Uterus (tissue), 4 donors: Measurements from ENCODE around the gene BBX. TPM values are rescaled to one million over a fixed set of nuclear protein-coding genes. Genes with fewer than 3 reads are reported as not detected.

Experiments
- DNase-seq, 2 donors: peaks; one replicate each; pipeline ENCODE4 v3.0.0-alpha.2; 2019 to 2020
- H3K27ac ChIP-seq, 2 donors: fragments of 200-600 bp; sonication (generic); 1 replicate in 1 of 2; 2 replicates in 1 of 2; pipeline ENCODE4 v1.5.1; 2016 to 2018
- H3K27me3 ChIP-seq, 2 donors: fragments of 200-600 bp; sonication (generic); one replicate each; pipeline ENCODE4 v1.5.1; 2018 to 2019; ENCODE audit warnings: control low read depth in 1 of 2
- H3K36me3 ChIP-seq, 2 donors: fragments of 200-600 bp; sonication (generic); one replicate each; pipeline ENCODE4 v1.5.1; 2019; ENCODE audit warnings: control low read depth in 1 of 2
- H3K4me1 ChIP-seq, 2 donors: fragments of 200-600 bp; sonication (generic); one replicate each; pipeline ENCODE4 v1.5.1; 2018 to 2019; ENCODE audit warnings: control low read depth in 1 of 2
- H3K4me3 ChIP-seq, 2 donors: fragments of 200-600 bp; sonication (generic); 1 replicate in 1 of 2; 2 replicates in 1 of 2; pipeline ENCODE4 v1.5.1; 2018 to 2019; ENCODE audit warnings: mild to moderate bottlenecking in 1 of 2
- H3K9me3 ChIP-seq, 2 donors: fragments of 200-600 bp; sonication (generic); one replicate each; pipeline ENCODE4 v1.5.1; 2019; ENCODE audit warnings: control low read depth in 1 of 2
- POLR2A ChIP-seq, 2 donors: fragments of 450-650 bp; IDR thresholded peaks; one replicate each; pipeline ENCODE4 v1.6.1; 2016; ENCODE audit warnings: antibody characterized with exemption in 2 of 2, mild to moderate bottlenecking in 1 of 2, moderate library complexity in 1 of 2
- intact Hi-C: fragments of 100-400 bp; cut with DNase I; formaldehyde crosslinking; loops from one replicate; pipeline ENCODE4 v1.15.1; 2023; ENCODE audit warnings: low total_unique reads
- total RNA-seq, 4 donors: library from RNA; depleted of rRNA in 3 of 4; stranded (reverse); fragments of >200 nt in 3 of 4; gene quantifications; one replicate each; pipeline versions ENCODE4 v1.1.0 to v1.2.4, GENCODE V29; 2014 to 2023
- TF ChIP-seq, protein P1 (sequence below), 4 experiments: fragments of 200-600 bp in 2 of 4; fragments of 450-650 bp in 2 of 4; sonication (generic) in 2 of 4; IDR thresholded peaks; one replicate each; pipeline ENCODE4 v1.5.1; 2016 to 2019; ENCODE audit warnings: antibody characterized with exemption in 4 of 4, mild to moderate bottlenecking in 2 of 4, moderate library complexity in 1 of 4
- donor health status: DM: yes; HTN: yes; CAD: no.

The BBX gene
- total RNA-seq, 4 donors from 2014 or later = 21.5 to 106 (median 63.8) TPM

- no peak overlapping the region for H3K27ac ChIP-seq
- no peak for TF ChIP-seq POLR2A (IDR thresholded peaks at IDR 0.05)
- TF ChIP-seq, protein P1, sequence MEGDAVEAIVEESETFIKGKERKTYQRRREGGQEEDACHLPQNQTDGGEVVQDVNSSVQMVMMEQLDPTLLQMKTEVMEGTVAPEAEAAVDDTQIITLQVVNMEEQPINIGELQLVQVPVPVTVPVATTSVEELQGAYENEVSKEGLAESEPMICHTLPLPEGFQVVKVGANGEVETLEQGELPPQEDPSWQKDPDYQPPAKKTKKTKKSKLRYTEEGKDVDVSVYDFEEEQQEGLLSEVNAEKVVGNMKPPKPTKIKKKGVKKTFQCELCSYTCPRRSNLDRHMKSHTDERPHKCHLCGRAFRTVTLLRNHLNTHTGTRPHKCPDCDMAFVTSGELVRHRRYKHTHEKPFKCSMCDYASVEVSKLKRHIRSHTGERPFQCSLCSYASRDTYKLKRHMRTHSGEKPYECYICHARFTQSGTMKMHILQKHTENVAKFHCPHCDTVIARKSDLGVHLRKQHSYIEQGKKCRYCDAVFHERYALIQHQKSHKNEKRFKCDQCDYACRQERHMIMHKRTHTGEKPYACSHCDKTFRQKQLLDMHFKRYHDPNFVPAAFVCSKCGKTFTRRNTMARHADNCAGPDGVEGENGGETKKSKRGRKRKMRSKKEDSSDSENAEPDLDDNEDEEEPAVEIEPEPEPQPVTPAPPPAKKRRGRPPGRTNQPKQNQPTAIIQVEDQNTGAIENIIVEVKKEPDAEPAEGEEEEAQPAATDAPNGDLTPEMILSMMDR (IDR thresholded peaks at IDR 0.05) = no peak
- intact Hi-C loops = no loop called here
These were observed 78.0 kb downstream of the BBX start for GRCh38 chr3:107600780-107601179.

GRCh38 chr3:107604057-107604822 is 81.5 kb downstream of the BBX start:
- TF ChIP-seq POLR2A (IDR thresholded peaks at IDR 0.05) = no peak
- TF ChIP-seq, protein P1 (IDR thresholded peaks at IDR 0.05) = no peak
- Histone ChIP-seq H3K36me3 (no peaks in the 10 kb centered on the region), H3K9me3 (no peaks in the 10 kb centered on the region), H3K4me3 (no peak overlapping the region), H3K27me3 (no peaks in the 10 kb centered on the region), H3K27ac (no peak overlapping the region), H3K4me1 (no peaks in the 10 kb centered on the region)
- DNase-seq = no peak
- intact Hi-C loops = no loop called here

More at GRCh38 chr3:107600780-107601179, 78.0 kb downstream of the BBX start:
- Histone ChIP-seq H3K4me1 (no peaks in the 10 kb centered on the region), H3K4me3 (no peak overlapping the region), H3K9me3 (no peaks in the 10 kb centered on the region), H3K27me3 (no peaks in the 10 kb centered on the region), H3K36me3 (no peaks in the 10 kb centered on the region)
- DNase-seq = no peak

DNA sequence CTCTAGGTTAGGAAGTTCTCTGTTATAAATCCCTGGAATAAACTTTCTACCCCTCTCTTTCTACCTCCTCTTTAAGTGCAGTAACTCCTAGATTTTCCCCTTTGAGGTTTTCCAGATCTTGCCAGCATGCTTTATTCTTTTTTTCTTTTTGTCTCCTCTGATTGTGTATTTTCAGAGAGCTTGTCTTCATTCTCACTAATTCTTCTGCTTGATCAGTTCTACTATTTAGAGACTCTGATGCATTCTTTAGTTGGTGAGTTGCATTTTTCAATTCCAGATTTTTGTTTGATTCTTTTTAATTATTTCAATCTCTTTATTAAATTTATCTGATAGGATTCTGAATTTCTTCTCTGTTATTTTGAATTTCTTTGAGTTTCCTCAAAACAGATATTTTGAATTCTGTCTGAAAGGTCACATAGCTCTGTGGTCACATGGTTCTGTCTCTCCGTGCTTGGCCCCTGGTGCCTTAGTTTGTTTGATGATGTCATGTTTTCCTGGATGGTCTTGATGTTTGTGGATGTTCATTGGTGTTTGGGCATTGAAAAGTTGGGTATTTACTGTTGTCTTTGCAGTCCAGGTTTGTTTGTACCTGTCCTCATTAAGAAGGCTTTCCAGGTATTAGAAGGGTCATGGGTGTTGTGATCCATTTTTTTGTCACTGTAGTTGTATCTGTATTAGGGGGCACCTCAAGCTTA is 89.2 kb downstream of the BBX start:
- intact Hi-C loops = no loop called here

GRCh38 chr3:107612664-107613084 is 89.9 kb downstream of the BBX start:
- Histone ChIP-seq H3K4me1 (no peaks in the 10 kb centered on the region), H3K9me3 (no peaks in the 10 kb centered on the region), H3K36me3 (no peaks in the 10 kb centered on the region), H3K27ac (no peak overlapping the region), H3K4me3 (no peak overlapping the region), H3K27me3 (no peaks in the 10 kb centered on the region)
- TF ChIP-seq, protein P1 (IDR thresholded peaks at IDR 0.05) = no peak
- no peak for TF ChIP-seq POLR2A (IDR thresholded peaks at IDR 0.05)
- intact Hi-C loops = no loop called here
- DNase-seq = no peak

More for the DNA sequence above, 89.2 kb downstream of the BBX start:
- Histone ChIP-seq H3K4me1 (no peaks in the 10 kb centered on the region), H3K27me3 (no peaks in the 10 kb centered on the region), H3K27ac (no peak overlapping the region), H3K36me3 (no peaks in the 10 kb centered on the region), H3K4me3 (no peak overlapping the region), H3K9me3 (no peaks in the 10 kb centered on the region)
- TF ChIP-seq, protein P1 (IDR thresholded peaks at IDR 0.05) = no peak
- TF ChIP-seq POLR2A (IDR thresholded peaks at IDR 0.05) = no peak
- DNase-seq = no peak

DNA sequence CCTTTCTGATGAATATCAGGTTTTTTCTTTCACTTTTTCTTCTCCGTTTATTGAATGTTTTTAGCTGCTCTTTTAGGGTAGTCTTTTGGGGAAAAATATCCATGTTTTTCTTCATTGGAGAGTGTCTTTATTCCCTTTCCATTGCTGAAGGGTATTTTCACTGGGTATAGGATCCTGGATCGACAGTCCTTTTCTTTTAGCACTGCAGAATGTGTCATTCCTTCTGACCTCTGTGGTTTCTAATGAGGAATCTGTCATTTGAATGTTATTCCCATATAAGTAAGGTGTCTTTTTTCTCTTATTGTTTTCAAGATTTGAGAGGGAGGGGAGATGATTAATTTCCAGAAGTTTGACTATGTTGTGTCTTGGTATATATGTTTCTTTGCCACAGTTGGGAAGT is 96.8 kb downstream of the BBX start:
- intact Hi-C loops = no loop called here
- H3K9me3 ChIP-seq = no peaks in the 10 kb centered on the region
- H3K4me1 ChIP-seq = no peaks in the 10 kb centered on the region
- H3K27ac ChIP-seq = no peak overlapping the region
- no peak overlapping the region for H3K4me3 ChIP-seq
- no peaks in the 10 kb centered on the region for H3K36me3 ChIP-seq
- no peak for DNase-seq
- no peaks in the 10 kb centered on the region for H3K27me3 ChIP-seq
- TF ChIP-seq, protein P1 (IDR thresholded peaks at IDR 0.05) = no peak
- no peak for TF ChIP-seq POLR2A (IDR thresholded peaks at IDR 0.05)
